Mesothelial cell of epicardium (in vitro differentiated cells): Measurements from ENCODE around the gene C10orf71. TPM values are rescaled to one million over a fixed set of nuclear protein-coding genes. Genes with fewer than 3 reads are reported as not detected.

Source experiments
- DNase-seq, 2 experiments: peaks; one replicate each; pipeline ENCODE4 v3.0.0; 2021; ENCODE audit warnings: low spot score in 2 of 2; ENCODE audit not compliant: unreplicated experiment in 2 of 2
- H3K27ac Mint-ChIP-seq: 2 replicates; pipeline ENCODE4 v1.8.0; 2021; ENCODE audit warnings: mixed read lengths
- H3K27me3 Mint-ChIP-seq: 2 replicates; pipeline ENCODE4 v1.8.0; 2021; ENCODE audit warnings: low read depth, mixed read lengths
- H3K36me3 Mint-ChIP-seq: 2 replicates; pipeline ENCODE4 v1.8.0; 2021; ENCODE audit warnings: mixed read lengths
- H3K4me1 Mint-ChIP-seq: 2 replicates; pipeline ENCODE4 v1.8.0; 2021; ENCODE audit warnings: mixed read lengths
- H3K4me3 Mint-ChIP-seq: 2 replicates; pipeline ENCODE4 v1.8.0; 2021; ENCODE audit warnings: mild to moderate bottlenecking, moderate library complexity, mixed read lengths
- H3K9me3 Mint-ChIP-seq: 2 replicates; pipeline ENCODE4 v1.8.0; 2021; ENCODE audit warnings: mixed read lengths
- CTCF ChIP-seq: fragments of 200-600 bp; sonication (generic); IDR thresholded peaks from one replicate; pipeline ENCODE4 v1.5.0; 2021; ENCODE audit warnings: antibody characterized with exemption; ENCODE audit not compliant: unreplicated experiment
- total RNA-seq: library from RNA; stranded (reverse); gene quantifications from 3 replicates; pipeline ENCODE4 v1.2.1, GENCODE V29; 2021

The C10orf71 gene
- total RNA-seq, 1 donor from 2014 or later = not detected

- Mint-ChIP-seq H3K4me1 (no peaks in the 10 kb centered on the region), H3K36me3 (no peaks in the 10 kb centered on the region)
These were observed 12.7 kb downstream of the C10orf71 start for GRCh38 chr10:49311555-49312236.

GRCh38 chr10:49312246-49312869 lies 13.4 kb downstream of the C10orf71 start:
- Mint-ChIP-seq H3K9me3 (no peaks in the 10 kb centered on the region), H3K27me3 (peaks cover 42% of the 10 kb centered on the region), H3K4me1 (no peaks in the 10 kb centered on the region), H3K36me3 (no peaks in the 10 kb centered on the region), H3K4me3 (no peak overlapping the region), H3K27ac (no peak overlapping the region)
- TF ChIP-seq CTCF = no peak
- no peak for DNase-seq

More at GRCh38 chr10:49311555-49312236, 12.7 kb downstream of the C10orf71 start:
- H3K4me3 Mint-ChIP-seq = no peak overlapping the region
- H3K9me3 Mint-ChIP-seq = no peaks in the 10 kb centered on the region
- peaks cover 42% of the 10 kb centered on the region for H3K27me3 Mint-ChIP-seq
- no peak for TF ChIP-seq CTCF
- H3K27ac Mint-ChIP-seq = no peak overlapping the region
- no peak for DNase-seq

GRCh38 chr10:49313501-49314070 lies 14.6 kb downstream of the C10orf71 start:
- Mint-ChIP-seq H3K9me3 (no peaks in the 10 kb centered on the region), H3K4me1 (no peaks in the 10 kb centered on the region), H3K27me3 (peaks cover 49% of the 10 kb centered on the region), H3K4me3 (no peak overlapping the region), H3K27ac (no peak overlapping the region), H3K36me3 (no peaks in the 10 kb centered on the region)
- TF ChIP-seq CTCF = no peak
- no peak for DNase-seq

- TF ChIP-seq CTCF = no peak
- Mint-ChIP-seq H3K4me3 (no peak overlapping the region), H3K27ac (no peak overlapping the region), H3K9me3 (no peaks in the 10 kb centered on the region), H3K4me1 (no peaks in the 10 kb centered on the region), H3K36me3 (no peaks in the 10 kb centered on the region), H3K27me3 (peaks cover 51% of the 10 kb centered on the region)
- DNase-seq = no peak
These were observed 15.8 kb downstream of the C10orf71 start for GRCh38 chr10:49314806-49315205.

- Mint-ChIP-seq H3K4me3 (no peak overlapping the region), H3K9me3 (no peaks in the 10 kb centered on the region), H3K4me1 (no peaks in the 10 kb centered on the region), H3K27ac (no peak overlapping the region), H3K36me3 (no peaks in the 10 kb centered on the region), H3K27me3 (peaks cover 60% of the 10 kb centered on the region)
- DNase-seq = no peak
- no peak for TF ChIP-seq CTCF
These were observed 19.1 kb downstream of the C10orf71 start for GRCh38 chr10:49318028-49318427.
